MM.1S (cell line): Measurements from ENCODE around the gene ZNF184.
"Not testable (repeated sequence)": the region's sequence is repeated elsewhere in the genome, so short reads cannot be mapped to it uniquely, and the experiment has no call there.

Source experiments
- DNase-seq: peaks from one replicate; pipeline ENCODE4 v3.0.0-alpha.2; 2015
- H2AFZ ChIP-seq: fragments of 300-600 bp; sonication (generic); 2 replicates; pipeline ENCODE4 v1.6.0; 2016; ENCODE audit warnings: antibody characterized with exemption, low read length
- H3F3A ChIP-seq: fragments of 300-600 bp; sonication (generic); 2 replicates; pipeline ENCODE4 v1.6.1; 2016; ENCODE audit warnings: mild to moderate bottlenecking, antibody characterized with exemption, low read length, moderate library complexity, mixed read lengths; ENCODE audit not compliant: insufficient read depth
- H3K27ac ChIP-seq: fragments of 300-600 bp; sonication (generic); 2 replicates; pipeline ENCODE4 v1.5.1; 2016; ENCODE audit warnings: mild to moderate bottlenecking, low read length
- H3K27me3 ChIP-seq: fragments of 300-600 bp; sonication (generic); replicated peaks from 2 replicates; pipeline ENCODE4 v1.6.0; 2016; ENCODE audit warnings: low read length; ENCODE audit not compliant: insufficient read depth
- H3K36me3 ChIP-seq: fragments of 300-600 bp; sonication (generic); replicated peaks from 2 replicates; pipeline ENCODE4 v1.6.1; 2016; ENCODE audit warnings: mild to moderate bottlenecking, low read length, mixed read lengths; ENCODE audit not compliant: insufficient read depth
- H3K4me1 ChIP-seq: fragments of 300-600 bp; sonication (generic); 2 replicates; pipeline ENCODE4 v1.6.1; 2016; ENCODE audit warnings: low read length, mixed read lengths
- H3K4me2 ChIP-seq: fragments of 300-600 bp; sonication (generic); 2 replicates; pipeline ENCODE4 v1.6.0; 2016; ENCODE audit warnings: low read depth, low read length
- H3K4me3 ChIP-seq: fragments of 300-600 bp; sonication (generic); 2 replicates; pipeline ENCODE4 v1.5.1; 2016; ENCODE audit warnings: low read length, mixed read lengths
- H3K79me2 ChIP-seq: fragments of 300-600 bp; sonication (generic); 2 replicates; pipeline ENCODE4 v1.6.1; 2016; ENCODE audit warnings: mixed run types, low read length, mixed read lengths
- H3K9ac ChIP-seq: fragments of 300-600 bp; sonication (generic); 2 replicates; pipeline ENCODE4 v1.6.1; 2016; ENCODE audit warnings: low read length, mixed read lengths
- H3K9me2 ChIP-seq: fragments of 300-600 bp; sonication (generic); replicated peaks from 2 replicates; pipeline ENCODE4 v1.6.1; 2016; ENCODE audit warnings: mild to moderate bottlenecking, low read length, mixed read lengths; ENCODE audit not compliant: insufficient read depth
- H3K9me3 ChIP-seq: fragments of 300-600 bp; sonication (generic); replicated peaks from 2 replicates; pipeline ENCODE4 v1.6.1; 2016; ENCODE audit warnings: mild to moderate bottlenecking, low read length, mixed read lengths; ENCODE audit not compliant: insufficient read depth
- H4K20me1 ChIP-seq: fragments of 300-600 bp; sonication (generic); 2 replicates; pipeline ENCODE4 v1.6.1; 2016; ENCODE audit warnings: mild to moderate bottlenecking, low read length, moderate library complexity, mixed read lengths; ENCODE audit not compliant: insufficient read depth
- CTCF ChIP-seq: fragments of 300-600 bp; sonication (generic); IDR thresholded peaks from 2 replicates; pipeline ENCODE4 v1.5.1; 2016; ENCODE audit warnings: antibody characterized with exemption, low read length, mixed read lengths
- EZH2 ChIP-seq: fragments of 300-600 bp; sonication (generic); optimal IDR thresholded peaks from 2 replicates; pipeline ENCODE3; 2017; ENCODE audit warnings: low read depth, mild to moderate bottlenecking, antibody characterized with exemption, low read length, mixed read lengths
- EZH2phosphoT487 ChIP-seq: fragments of 300-600 bp; sonication (generic); IDR thresholded peaks from 2 replicates; pipeline ENCODE4 v1.6.1; 2018; ENCODE audit warnings: antibody characterized with exemption, low read length

The ZNF184 gene

GRCh38 chr6:27428966-27429365 lies 43.9 kb downstream of the ZNF184 start:
- Histone ChIP-seq H3K4me2 (no peak overlapping the region), H3K9me3 (no peaks in the 10 kb centered on the region), H2AFZ (no peak overlapping the region), H3F3A (no peaks in the 10 kb centered on the region), H3K4me1 (no peaks in the 10 kb centered on the region), H4K20me1 (no peaks in the 10 kb centered on the region), H3K36me3 (no peaks in the 10 kb centered on the region), H3K9ac (no peak overlapping the region), H3K4me3 (no peak overlapping the region), H3K27me3 (no peaks in the 10 kb centered on the region), H3K9me2 (no peaks in the 10 kb centered on the region), H3K79me2 (no peaks in the 10 kb centered on the region), H3K27ac (no peak overlapping the region)
- no peak for TF ChIP-seq CTCF
- TF ChIP-seq EZH2, result no peak
- TF ChIP-seq EZH2phosphoT487, result no peak
- no peak for DNase-seq

GRCh38 chr6:27428502-27428901 lies 44.4 kb downstream of the ZNF184 start:
- TF ChIP-seq EZH2 (no peak), CTCF (no peak), EZH2phosphoT487 (no peak)
- Histone ChIP-seq H4K20me1 (no peaks in the 10 kb centered on the region), H3K79me2 (no peaks in the 10 kb centered on the region), H3K4me3 (no peak overlapping the region), H3K9ac (no peak overlapping the region), H3K4me1 (no peaks in the 10 kb centered on the region), H3K9me2 (no peaks in the 10 kb centered on the region), H2AFZ (no peak overlapping the region), H3K27me3 (no peaks in the 10 kb centered on the region), H3K9me3 (no peaks in the 10 kb centered on the region), H3K36me3 (no peaks in the 10 kb centered on the region), H3F3A (no peaks in the 10 kb centered on the region), H3K4me2 (no peak overlapping the region), H3K27ac (no peak overlapping the region)
- DNase-seq, result no peak

- H2AFZ ChIP-seq, result no peak overlapping the region
- no peak overlapping the region for H3K4me3 ChIP-seq
- H3K36me3 ChIP-seq, result no peaks in the 10 kb centered on the region
- H3K9ac ChIP-seq, result no peak overlapping the region
- no peaks in the 10 kb centered on the region for H3K4me1 ChIP-seq
- no peaks in the 10 kb centered on the region for H3F3A ChIP-seq
- no peaks in the 10 kb centered on the region for H3K9me3 ChIP-seq
- TF ChIP-seq EZH2 (no peak), EZH2phosphoT487 (no peak), CTCF (no peak)
- H3K4me2 ChIP-seq, result no peak overlapping the region
- no peaks in the 10 kb centered on the region for H3K79me2 ChIP-seq
- no peak overlapping the region for H3K27ac ChIP-seq
- H3K9me2 ChIP-seq, result no peaks in the 10 kb centered on the region
- H4K20me1 ChIP-seq, result no peaks in the 10 kb centered on the region
- H3K27me3 ChIP-seq, result no peaks in the 10 kb centered on the region
- DNase-seq, result no peak
Measured at GRCh38 chr6:27426045-27426620, 46.8 kb downstream of the ZNF184 start.

- not testable (repeated sequence) for H3K9me2 ChIP-seq, H3F3A ChIP-seq, H3K27me3 ChIP-seq, H3K4me2 ChIP-seq, H3K79me2 ChIP-seq, H3K4me1 ChIP-seq, H3K36me3 ChIP-seq, H3K27ac ChIP-seq, H3K9ac ChIP-seq, H3K9me3 ChIP-seq, DNase-seq, H4K20me1 ChIP-seq, H3K4me3 ChIP-seq, H2AFZ ChIP-seq
Measured at GRCh38 chr6:27424851-27425250, 48.1 kb downstream of the ZNF184 start.
